ENCODE results near the gene IGFLR1.

Gene IGFLR1

DNA sequence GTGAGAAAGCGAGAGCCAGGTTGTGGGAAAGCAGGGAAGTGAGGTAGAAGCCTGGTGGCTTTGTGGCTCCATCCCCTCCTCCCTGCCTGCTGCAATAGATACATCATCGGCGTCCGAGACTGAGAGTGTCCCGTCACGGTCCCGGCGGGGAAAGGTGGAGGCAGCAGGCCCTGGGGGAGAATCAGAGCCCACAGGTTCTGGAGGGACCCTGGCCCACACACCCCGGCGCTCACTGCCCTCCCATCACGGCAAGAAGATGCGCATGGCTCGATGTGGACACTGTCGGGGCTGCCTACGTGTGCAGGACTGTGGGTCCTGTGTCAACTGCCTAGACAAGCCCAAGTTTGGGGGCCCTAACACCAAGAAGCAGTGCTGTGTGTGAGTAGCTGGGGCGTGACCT, 19.4 kb downstream of the IGFLR1 start:
- no peak for DNase-seq

DNA sequence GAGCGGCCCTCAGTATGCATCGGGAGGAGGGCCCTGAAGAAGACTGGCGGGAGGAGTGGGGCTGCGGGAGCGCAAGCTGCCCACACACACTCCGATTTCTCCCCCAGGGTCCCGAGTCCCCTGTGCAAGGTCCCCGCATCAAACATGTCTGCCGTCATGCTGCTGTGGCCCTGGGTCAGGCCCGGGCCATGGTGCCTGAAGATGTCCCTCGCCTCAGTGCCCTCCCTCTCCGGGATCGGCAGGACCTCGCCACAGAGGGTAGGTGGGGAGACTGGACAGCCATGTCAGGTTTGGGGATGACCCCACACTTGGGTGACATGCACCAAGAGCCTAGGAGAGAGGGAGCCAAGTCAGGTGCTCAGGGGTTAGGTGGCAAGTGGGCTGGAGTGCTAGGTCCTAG, 19.8 kb downstream of the IGFLR1 start:
- no peak for DNase-seq

DNA sequence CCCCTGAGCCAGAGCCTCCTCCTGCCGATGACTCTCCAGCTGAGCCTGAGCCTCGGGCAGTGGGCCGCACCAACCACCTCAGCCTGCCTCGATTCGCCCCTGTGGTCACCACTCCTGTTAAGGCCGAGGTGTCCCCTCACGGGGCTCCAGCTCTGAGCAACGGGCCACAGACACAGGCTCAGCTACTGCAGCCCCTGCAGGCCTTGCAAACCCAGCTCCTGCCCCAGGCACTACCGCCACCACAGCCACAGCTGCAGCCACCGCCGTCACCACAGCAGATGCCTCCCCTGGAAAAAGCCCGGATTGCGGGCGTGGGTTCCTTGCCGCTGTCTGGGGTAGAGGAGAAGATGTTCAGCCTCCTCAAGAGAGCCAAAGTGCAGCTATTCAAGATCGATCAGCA, 20.9 kb downstream of the IGFLR1 start:
- DNase-seq = no peak

GRCh38 chr19:35720648-35721047, 21.6 kb downstream of the IGFLR1 start:
- no peak for DNase-seq

DNA sequence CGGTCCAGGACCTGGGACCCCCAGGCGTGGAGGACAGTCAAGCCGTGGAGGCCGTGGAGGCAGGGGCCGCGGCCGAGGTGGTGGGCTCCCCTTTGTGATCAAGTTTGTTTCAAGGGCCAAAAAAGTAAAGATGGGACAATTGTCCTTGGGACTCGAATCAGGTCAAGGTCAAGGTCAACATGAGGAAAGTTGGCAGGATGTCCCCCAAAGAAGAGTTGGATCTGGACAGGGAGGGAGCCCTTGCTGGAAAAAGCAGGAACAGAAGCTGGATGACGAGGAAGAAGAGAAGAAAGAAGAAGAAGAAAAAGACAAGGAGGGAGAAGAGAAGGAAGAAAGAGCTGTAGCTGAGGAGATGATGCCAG, 22.1 kb downstream of the IGFLR1 start:
- DNase-seq = no peak

GRCh38 chr19:35719402-35720162, 22.7 kb downstream of the IGFLR1 start:
- DNase-seq = no peak

- DNase-seq = peak in 1 of 2 donors; percentile 42
Measured at GRCh38 chr19:35718345-35719041, 23.8 kb downstream of the IGFLR1 start.

- no peak for DNase-seq
Measured at GRCh38 chr19:35717665-35718344, 24.4 kb downstream of the IGFLR1 start, which contains the start of gene KMT2B. TSS of gene KMT2B (plus strand) at chr19:35718003. CDS start at chr19:35718019, 16 bp downstream.

DNA sequence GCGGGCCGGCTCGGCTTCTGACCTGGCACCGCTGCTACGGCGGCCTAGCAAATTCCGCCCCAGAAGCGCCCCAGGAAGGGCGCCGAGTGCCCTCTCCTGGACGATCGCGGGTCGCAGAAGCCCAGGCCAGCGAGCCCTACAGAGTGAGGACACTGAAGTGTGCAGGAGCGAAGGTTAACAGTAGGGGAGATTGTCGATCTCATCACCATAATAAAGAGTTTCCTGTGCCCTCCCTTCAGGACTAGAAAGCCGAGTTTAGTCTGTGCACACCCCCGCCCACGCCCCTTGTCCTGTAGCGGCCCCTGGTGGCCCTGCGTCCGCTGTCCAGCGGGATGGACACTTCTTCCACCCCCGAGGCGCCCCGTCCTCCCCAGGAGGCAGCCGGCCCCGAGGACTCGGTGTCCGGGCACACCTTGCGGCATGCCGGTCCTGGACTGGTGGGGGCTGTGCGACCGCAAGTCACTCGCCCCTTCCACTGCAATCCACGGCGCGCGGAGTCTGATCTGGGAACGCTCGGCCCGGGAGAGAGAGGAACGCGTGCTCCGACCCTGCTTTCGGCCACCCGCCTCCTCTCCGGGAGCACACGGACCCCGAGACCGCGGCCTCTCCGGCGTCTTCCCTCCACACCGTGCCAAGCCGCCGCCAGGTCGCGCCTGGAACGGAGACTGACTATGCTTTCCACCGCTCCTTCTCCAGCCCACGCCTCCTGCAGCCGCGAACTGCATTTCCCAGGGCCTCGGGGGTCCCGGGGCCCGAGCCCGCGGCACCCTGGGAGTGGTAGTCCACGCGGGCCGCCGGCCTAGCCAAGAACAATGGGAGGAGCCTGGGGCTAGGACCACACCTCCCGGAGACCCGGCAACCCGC, 25.2 kb downstream of the IGFLR1 start:
- DNase-seq = peak; percentile 98 to 99

GRCh38 chr19:35715981-35716800, 26.1 kb downstream of the IGFLR1 start:
- peak in 1 of 2 donors; percentile 25 for DNase-seq

DNA sequence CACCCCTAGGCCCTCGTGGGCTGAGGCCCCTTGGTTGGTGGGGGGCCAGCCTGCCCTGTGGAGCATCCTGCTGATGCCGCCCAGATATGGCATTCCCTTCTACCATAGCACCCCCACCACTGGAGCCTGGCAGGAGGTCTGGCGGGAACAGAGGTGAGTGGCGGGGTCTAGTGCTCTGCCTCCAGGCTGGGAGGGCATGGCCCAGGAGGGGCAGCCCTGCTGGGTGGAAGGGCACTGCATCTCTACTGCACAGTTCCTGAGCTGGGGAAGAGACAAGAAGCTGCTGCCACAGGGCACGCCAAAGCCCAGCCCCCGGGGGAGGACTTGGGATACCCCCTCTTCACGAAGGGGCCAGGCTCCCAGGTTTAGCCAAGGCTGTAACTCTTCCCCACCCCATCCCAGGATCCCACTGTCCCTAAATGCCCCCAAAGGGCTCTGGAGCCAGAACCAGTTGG, 26.9 kb downstream of the IGFLR1 start:
- no peak for DNase-seq

GRCh38 chr19:35714601-35715354, 27.5 kb downstream of the IGFLR1 start:
- DNase-seq = no peak

DNA sequence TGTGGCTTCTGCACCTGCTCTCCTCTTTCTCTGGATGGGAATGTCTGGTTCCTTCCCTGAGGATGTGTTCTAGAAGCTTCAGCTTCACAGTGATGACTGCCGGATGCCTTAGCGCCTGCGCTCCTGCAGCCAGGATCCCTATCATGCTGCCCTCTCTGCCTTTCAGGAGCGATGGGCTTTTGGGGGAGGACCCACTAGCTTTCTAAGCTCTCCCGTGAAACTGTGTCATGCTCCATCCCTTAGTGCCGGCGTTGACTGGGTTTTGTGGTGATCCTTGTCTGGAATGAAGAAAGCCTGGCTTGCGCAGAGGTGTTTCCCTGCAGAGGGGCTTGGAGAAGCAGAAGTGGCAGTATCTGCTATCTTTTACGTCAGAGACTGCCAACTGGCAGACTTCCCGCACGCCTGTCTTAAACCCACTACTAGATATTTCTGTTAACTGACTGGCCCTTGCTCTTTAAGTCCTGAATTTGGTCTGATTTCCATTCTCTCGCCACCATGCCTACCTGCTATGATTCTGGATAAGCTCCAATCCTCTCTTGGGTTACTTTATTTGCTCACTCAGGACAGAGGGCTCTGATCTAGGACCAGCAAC, 28.3 kb downstream of the IGFLR1 start:
- DNase-seq = no peak

- no peak for DNase-seq
Measured at GRCh38 chr19:35713506-35713850, 28.8 kb downstream of the IGFLR1 start.

DNA sequence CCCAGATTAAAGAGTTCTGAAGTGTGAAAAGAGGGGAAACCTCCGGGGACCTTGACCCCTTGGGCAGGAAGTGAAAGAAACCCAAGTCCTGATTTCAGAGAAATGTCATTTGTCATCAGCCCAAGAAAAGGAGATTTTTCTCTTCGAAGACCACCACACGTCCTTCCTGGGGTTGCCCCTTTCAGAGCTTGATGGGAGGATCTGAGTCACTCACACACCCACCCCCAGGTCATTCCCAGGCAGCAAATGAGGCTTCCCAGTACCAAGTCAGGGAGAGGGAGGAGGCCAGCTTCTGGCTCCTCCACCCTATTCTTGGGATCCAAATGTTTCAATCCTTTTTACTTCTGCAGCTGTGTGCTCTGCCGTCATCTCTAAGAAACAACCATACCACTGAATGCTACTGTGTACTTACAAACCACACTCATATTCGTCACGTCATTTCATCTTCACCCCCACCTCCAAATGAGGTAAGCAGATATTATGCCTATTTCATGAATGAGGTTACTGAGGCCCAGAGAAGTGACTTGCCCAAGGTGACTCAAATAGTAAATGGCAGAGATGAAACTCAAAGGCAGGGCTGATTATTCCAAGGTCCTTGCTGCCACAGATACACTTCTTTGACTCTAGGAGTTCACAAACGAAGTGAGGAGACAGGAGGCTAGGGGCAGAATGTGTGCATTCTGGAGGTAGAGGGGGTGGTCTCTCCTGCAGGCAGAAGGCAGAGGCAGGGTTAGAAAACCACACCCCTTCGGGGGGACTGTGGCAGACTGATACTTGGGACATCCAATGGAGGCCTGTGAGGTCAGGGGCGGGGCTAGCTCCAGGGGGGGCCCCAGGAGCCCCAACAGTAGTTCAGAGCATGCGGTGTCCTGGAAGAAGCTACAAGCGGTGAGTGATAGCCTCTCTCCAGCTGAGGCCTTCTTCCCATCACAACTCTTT, 29.4 kb downstream of the IGFLR1 start:
- DNase-seq = peak; percentile 49 to 59

GRCh38 chr19:35710784-35711723, 31.2 kb downstream of the IGFLR1 start:
- peak in 1 of 2 donors; percentile 52 for DNase-seq

GRCh38 chr19:35708391-35708790, 33.9 kb downstream of the IGFLR1 start:
- DNase-seq = no peak

DNA sequence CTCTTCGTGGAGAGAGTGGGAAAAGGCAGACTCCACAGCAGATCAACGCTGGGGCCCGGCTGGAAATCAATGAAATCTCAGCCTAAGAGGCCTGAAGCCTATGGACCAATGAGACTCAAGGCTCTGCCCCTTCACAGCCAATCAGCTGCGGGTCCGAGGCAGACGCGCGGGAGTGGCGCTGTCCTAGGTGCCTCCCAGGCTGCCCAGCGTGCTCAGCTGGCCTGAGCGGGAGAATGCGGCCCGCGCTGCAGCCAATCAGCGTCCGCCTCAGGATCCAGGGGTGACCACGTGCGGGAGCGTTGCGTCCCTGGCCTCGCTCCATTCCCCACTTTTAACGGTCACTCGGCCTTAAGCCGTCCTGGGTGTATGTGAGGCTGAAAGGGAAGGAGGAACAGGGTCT, 38.0 kb downstream of the IGFLR1 start, which contains the start of gene ZBTB32:
Gene ZBTB32, plus strand, starts transcription at position 341 of the 400 bp plus-strand sequence. CDS start 10,069 bp downstream, outside the sequence.
- DNase-seq = no peak

Measured in CD4-positive, alpha-beta T cell treated with Interferon alpha-2 for 1 hour (primary cell).